ENCODE data around the gene SFN.
"Not testable (repeated sequence)": the region's sequence is repeated elsewhere in the genome, so short reads cannot be mapped to it uniquely, and the experiment has no call there.

The SFN gene

GRCh38 chr1:26839779-26840178 is 23.2 kb upstream of the SFN start:
- no peak for DNase-seq

- no peak for DNase-seq
These were observed 18.3 kb upstream of the SFN start for GRCh38 chr1:26844424-26845196.

- DNase-seq = not testable (repeated sequence)
These were observed 15.1 kb upstream of the SFN start for GRCh38 chr1:26847826-26848225.

- no peak for DNase-seq
These were observed 14.4 kb upstream of the SFN start for GRCh38 chr1:26848499-26848898.

DNA sequence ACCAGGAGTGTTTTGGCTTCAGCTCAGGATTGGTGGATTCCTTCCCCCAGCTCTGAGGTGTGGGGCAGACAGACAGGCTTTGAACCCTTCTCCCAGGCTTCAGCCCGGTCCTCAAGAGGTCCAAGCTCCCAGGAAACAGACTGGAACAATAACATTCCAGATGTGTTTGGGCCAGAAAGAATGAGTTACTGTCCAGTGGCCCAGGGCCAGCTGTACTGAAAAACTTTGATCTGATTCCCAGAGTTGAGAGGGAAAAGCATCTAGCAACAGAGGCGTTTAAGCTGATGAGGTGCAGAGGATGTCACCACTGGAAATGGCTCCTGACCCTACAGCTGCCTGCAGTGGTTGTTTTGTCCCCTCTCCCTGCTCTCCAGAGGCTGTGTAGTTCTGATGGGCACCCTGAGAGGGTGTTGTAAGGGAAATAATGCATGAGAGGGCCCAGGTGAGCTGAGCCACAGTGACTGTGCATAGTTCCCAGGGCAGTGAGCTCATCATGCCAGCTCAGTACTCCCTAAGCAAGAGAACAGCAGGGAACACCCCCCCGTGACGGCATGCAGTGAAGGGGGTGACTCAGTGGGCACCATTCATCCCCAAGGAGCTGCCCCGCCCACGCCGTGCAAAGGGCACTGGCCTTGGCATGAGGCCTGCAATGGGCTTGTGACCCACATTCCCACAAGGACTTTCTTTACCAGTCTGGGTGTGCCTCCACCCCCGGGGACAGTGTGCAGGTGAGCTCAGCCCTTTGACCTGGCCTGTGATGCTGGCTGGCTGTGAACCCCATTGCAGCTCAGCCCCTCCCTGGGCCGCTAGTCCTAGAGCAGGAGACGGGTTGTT is 13.8 kb upstream of the SFN start:
- DNase-seq = no peak

- no peak for DNase-seq
These were observed 11.8 kb upstream of the SFN start for GRCh38 chr1:26851106-26851684.

DNA sequence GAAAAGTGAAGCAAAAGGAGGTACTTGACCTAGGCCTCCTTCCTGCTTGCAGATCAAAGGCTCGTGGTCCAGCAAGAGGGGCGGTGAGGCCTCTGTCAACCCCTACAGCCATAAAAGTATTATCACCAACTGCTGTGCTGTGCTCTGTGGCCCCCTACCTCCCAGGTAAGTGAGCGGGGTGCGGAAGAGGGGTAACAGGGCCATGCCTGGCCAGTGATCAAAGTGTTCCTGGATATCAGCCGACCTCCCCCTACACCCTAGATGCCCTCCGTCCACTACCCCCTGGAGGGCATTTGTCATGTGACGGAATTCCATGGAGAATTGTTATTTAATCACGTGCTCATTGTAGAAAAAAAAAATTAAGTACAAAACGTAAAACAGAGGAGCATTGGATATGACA is 10.2 kb upstream of the SFN start:
- no peak for DNase-seq

DNA sequence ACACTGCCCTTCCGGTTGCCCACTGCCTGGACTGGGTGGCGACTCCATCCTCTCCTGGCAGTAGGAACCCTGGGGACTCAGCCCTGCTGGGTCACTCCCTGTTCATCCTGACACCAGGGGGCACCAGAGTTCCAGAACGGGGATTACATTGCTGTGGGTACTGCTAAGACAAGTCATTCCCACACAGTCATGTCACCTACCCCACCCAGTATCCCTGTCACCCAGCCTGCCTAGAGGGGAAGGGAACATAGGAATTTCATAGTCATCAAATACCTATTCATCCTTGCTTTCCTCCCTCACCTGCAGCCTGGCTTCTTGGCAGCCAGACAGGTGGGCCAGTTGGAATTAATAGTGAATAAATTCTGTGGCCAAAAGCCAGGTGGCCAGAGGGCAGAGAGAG is 9.8 kb upstream of the SFN start:
- peak; percentile 67 for DNase-seq

GRCh38 chr1:26853600-26853999 is 9.3 kb upstream of the SFN start:
- DNase-seq = no peak

- no peak for DNase-seq
These were observed 8.0 kb upstream of the SFN start for GRCh38 chr1:26854906-26855305.

DNA sequence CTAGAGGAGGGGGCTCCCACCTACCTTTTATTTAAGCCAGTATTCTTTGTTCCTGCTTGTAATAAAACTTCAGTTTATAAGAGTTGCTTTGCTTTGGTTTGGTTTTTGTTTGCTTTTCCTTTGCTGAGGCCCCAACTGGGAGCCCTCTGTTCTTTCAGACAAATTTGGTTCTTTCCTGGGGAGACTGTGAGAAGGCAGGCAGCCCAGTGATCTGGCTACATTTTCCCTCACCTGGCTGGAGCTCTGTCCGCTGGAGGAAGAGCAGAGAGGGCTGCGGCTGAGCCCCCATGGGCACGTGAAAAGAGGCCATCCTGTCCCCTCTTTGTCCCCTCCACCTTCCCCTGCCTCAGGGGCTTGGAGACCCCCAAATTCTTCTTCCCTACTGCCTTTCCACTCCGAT is 7.3 kb upstream of the SFN start:
- DNase-seq = no peak

- DNase-seq = no peak
These were observed 6.8 kb upstream of the SFN start for GRCh38 chr1:26856181-26856580.

DNA sequence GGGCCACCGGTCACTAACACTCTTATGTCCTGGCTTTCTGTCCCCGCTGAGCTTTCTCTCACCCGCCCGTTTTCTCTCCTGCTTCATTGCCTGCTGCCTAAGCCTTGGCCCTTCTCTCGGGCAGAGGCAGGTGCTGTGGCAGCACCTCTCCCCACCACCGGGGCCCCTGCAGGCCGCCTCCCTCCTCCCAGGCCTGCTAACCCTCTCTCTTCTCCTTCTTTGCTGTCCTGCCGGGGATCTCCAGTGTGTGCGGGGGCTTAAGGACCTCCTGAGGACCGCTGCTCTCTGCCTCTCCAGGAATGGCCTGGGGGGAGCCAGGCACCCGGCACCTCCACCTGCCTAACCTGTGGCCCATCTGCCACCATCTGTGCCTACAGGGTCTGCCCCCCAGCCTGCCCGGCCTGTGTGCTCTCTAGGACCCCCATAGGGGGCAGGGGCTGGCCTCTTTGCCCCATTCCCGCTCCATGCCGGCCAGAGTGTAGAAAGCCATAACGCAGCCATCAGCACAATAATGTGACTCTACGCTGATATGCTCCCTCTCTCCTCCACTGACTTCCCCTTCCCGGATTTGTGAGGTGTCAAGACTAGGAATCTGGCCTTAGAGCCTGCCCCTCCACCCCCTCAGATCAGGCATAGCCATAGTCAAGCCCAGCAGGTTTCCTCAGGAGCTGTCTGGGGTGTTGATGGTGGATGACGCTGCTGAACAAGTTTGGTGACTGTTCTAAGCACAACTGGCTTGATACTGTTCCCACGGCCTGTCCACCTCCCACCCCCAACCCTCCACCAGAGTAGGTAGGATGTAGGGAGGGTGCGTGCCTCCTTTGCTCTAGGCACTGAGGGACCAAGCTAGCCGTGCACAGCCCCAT is 6.1 kb upstream of the SFN start:
- no peak for DNase-seq

DNA sequence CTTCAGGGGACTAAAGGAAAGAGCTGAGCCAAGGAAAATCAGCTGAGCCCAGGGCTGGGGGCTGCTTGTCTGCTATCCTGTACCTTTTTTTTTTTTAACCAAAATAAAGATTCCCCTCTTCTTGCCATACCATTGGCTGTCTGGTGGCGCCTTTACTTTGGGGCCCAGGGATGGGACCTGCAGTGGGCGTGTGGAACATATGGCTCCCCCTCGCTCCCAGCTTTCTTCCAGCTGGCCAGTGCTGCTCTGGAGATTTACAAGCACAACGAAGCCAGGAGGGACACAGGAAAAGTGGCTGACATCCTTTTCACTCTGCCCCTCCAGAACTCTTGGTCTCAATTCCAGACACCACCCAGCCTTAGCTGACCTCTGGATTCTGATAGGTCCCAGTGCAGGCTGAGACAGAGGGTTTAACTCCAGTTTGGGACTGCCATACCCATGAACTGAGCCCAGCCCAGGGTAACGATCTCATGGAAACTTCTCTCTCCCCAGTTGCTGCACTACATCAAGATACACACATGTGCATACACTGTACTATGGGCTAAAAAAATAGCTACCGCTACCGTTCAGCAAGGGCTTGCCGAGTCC is 5.4 kb upstream of the SFN start:
- peak; percentile 38 for DNase-seq

- DNase-seq = no peak
These were observed 4.8 kb upstream of the SFN start for GRCh38 chr1:26858160-26858559.

- DNase-seq = no peak
These were observed 3.9 kb upstream of the SFN start for GRCh38 chr1:26858891-26859640.

- DNase-seq = no peak
These were observed 1.7 kb upstream of the SFN start for GRCh38 chr1:26861286-26861701.

- DNase-seq = no peak
These were observed 1.0 kb upstream of the SFN start for GRCh38 chr1:26861889-26862378.

- DNase-seq = no peak
These were observed 732 bp downstream of the SFN start for GRCh38 chr1:26863685-26864077.

DNA sequence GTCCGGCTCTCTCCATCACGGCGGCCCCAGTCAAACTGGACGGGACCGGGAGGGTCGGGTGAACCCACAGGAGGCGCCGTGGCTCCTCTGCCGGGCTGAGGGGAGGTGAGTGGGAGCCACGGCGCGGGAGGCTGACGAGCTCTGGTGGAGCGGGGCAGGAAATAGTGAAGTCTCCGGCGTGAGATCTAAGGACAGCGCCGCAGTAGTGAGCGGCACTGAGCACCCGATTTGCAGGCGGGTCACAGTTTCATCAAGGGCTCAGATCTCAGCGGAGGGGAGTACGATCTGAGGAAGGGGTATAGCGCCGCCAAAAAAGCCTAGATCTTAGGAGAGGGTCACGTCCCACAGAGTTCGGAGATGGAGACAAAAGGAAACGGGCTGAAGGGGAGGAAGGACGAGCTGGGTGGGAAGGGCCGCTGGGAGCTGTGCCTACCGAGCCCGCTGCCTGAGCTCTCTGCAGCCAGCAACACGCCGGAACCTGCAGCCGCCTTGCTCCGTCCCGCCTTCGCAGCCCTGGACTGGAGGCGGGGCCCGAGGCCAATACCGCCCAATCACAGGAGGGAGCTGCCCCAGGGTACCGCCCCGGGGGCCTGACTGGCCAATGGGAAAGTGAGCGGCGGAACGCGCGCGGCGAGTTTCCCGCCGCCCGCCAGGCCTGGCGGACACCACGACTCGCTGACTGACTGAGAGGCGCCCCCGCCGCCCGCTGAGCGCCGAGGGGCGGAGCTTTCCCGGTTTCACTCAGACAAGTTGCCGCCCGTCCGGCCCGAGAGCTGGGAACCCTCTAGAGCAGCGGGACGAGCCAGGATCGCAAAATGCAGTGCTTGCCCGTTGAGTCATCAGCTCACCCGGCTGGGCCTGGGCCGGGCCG is 1.9 kb downstream of the SFN start:
- DNase-seq = peak; percentile 99

DNA sequence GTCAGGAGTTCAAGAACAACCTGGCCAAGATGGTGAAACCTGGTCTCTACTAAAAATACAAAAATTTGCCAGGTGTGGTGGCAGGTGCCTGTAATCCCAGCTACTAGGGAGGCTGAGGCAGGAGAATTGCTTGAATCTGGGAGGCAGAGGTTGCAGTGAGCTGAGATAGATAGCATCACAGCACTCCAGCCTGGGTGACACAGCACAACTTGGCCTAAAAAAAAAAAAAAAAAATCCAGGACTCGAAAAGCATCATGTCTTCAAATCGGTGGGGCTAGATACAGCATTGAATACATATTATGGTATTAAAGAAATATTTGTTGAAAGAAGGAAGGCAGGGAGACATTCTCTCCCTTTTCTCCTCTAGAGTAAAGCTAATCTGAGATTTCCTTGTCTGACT is 10.1 kb downstream of the SFN start:
- DNase-seq = not testable (repeated sequence)

Measured in right hindlimb (tissue), 1 donor.